ENCODE measurements around the gene LTA4H.

- TF ChIP-seq POLR2AphosphoS5 (IDR thresholded peaks at IDR 0.05), result no peak
- no peak for TF ChIP-seq CTCF (IDR thresholded peaks at IDR 0.05)
These were observed 1.6 kb downstream of the LTA4H start for GRCh38 chr12:96033549-96034389.
